Activated effector memory CD4-positive, alpha-beta T cell treated with Interleukin-2 at 50 U/mL for 16 hours (primary cell): Measurements from ENCODE around the gene CEMIP2.
"Not testable (repeated sequence)": the region's sequence is repeated elsewhere in the genome, so short reads cannot be mapped to it uniquely, and the experiment has no call there.

Experiments
- DNase-seq: peaks from one replicate; pipeline ENCODE4 v3.0.0-alpha.2; 2020

CEMIP2 gene

GRCh38 chr9:71703172-71703872 lies 65.0 kb downstream of the CEMIP2 start:
- no peak for DNase-seq

GRCh38 chr9:71697882-71698281 lies 70.4 kb downstream of the CEMIP2 start:
- DNase-seq, result no peak

- no peak for DNase-seq
Measured at GRCh38 chr9:71694332-71694731, 74.0 kb downstream of the CEMIP2 start.

- no peak for DNase-seq
Measured at GRCh38 chr9:71693607-71694006, 74.7 kb downstream of the CEMIP2 start.

- DNase-seq, result no peak
Measured at GRCh38 chr9:71692337-71692736, 76.0 kb downstream of the CEMIP2 start.

GRCh38 chr9:71691576-71691975 lies 76.7 kb downstream of the CEMIP2 start:
- DNase-seq, result not testable (repeated sequence)

- DNase-seq, result no peak
Measured at GRCh38 chr9:71690689-71691435, 77.5 kb downstream of the CEMIP2 start.

GRCh38 chr9:71690063-71690688 lies 78.1 kb downstream of the CEMIP2 start:
- no peak for DNase-seq

- DNase-seq, result no peak
Measured at GRCh38 chr9:71687676-71688075, 80.6 kb downstream of the CEMIP2 start.

- DNase-seq, result no peak
Measured at GRCh38 chr9:71685988-71686387, 82.3 kb downstream of the CEMIP2 start.

GRCh38 chr9:71685394-71685793 lies 82.9 kb downstream of the CEMIP2 start:
- DNase-seq, result peak; percentile 16

- no peak for DNase-seq
Measured at GRCh38 chr9:71684566-71684965, 83.7 kb downstream of the CEMIP2 start.

- no peak for DNase-seq
Measured at GRCh38 chr9:71683598-71684235, 84.6 kb downstream of the CEMIP2 start.

- no peak for DNase-seq
Measured at GRCh38 chr9:71681708-71682272, 86.5 kb downstream of the CEMIP2 start.

- no peak for DNase-seq
Measured at GRCh38 chr9:71681104-71681707, 87.1 kb downstream of the CEMIP2 start.

- DNase-seq, result no peak
Measured at GRCh38 chr9:71680189-71680980, 87.9 kb downstream of the CEMIP2 start.

- no peak for DNase-seq
Measured at GRCh38 chr9:71678999-71679398, 89.3 kb downstream of the CEMIP2 start.

GRCh38 chr9:71677209-71677608 lies 91.1 kb downstream of the CEMIP2 start:
- no peak for DNase-seq

- DNase-seq, result no peak
Measured at GRCh38 chr9:71676460-71676859, 91.9 kb downstream of the CEMIP2 start.

- no peak for DNase-seq
Measured at GRCh38 chr9:71675857-71676165, 92.5 kb downstream of the CEMIP2 start.

GRCh38 chr9:71675105-71675856 lies 93.0 kb downstream of the CEMIP2 start:
- no peak for DNase-seq
